Keratinocyte (primary cell): ENCODE results near the gene PSMB7. TPM values are rescaled to one million over a fixed set of nuclear protein-coding genes. Genes with fewer than 3 reads are reported as not detected.

Experiments
- DNase-seq: peaks from one replicate; pipeline ENCODE4 v3.0.0-alpha.2; 2011; ENCODE audit warnings: low read depth, missing footprints, low spot score
- FAIRE-seq: peaks from 2 replicates; lab custom pipeline; 2011; peaks lifted over from hg19 to GRCh38; lab: Jason Lieb, UNC
- H2AFZ ChIP-seq: 2 replicates; pipeline ENCODE4 v1.6.0; 2012; ENCODE audit warnings: low read length, control low read depth, inconsistent platforms; ENCODE audit not compliant: control insufficient read depth
- H3K27ac ChIP-seq: 2 replicates; pipeline ENCODE4 v1.5.1; 2011; ENCODE audit warnings: low read length; ENCODE audit not compliant: control insufficient read depth, insufficient read depth
- H3K27me3 ChIP-seq: 3 replicates; pipeline ENCODE4 v1.6.0; 2011; ENCODE audit warnings: low read length; ENCODE audit not compliant: control insufficient read depth, insufficient read depth; ENCODE audit errors: extremely low read depth
- H3K36me3 ChIP-seq, 2 experiments: 2 replicates in 1 of 2; 3 replicates in 1 of 2; pipeline ENCODE4 v1.5.1; 2011; ENCODE audit warnings: low read length in 2 of 2, mild to moderate bottlenecking in 1 of 2; ENCODE audit not compliant: control insufficient read depth in 2 of 2, insufficient read depth in 2 of 2; ENCODE audit errors: extremely low read depth in 1 of 2
- H3K4me1 ChIP-seq: 3 replicates; pipeline ENCODE4 v1.5.1; 2011; ENCODE audit warnings: low read length; ENCODE audit not compliant: control insufficient read depth, insufficient read depth; ENCODE audit errors: extremely low read depth
- H3K4me2 ChIP-seq: 3 replicates; pipeline ENCODE4 v1.6.0; 2011; ENCODE audit warnings: low read depth, low read length; ENCODE audit not compliant: control insufficient read depth, insufficient read depth; ENCODE audit errors: extremely low read depth
- H3K4me3 ChIP-seq, 3 experiments: fragments of 200-600 bp in 1 of 3; sonication (generic) in 1 of 3; 2 replicates in 2 of 3; 3 replicates in 1 of 3; pipeline ENCODE4 v1.5.1; 2011 to 2016; ENCODE audit warnings: low read length in 3 of 3, mild to moderate bottlenecking in 3 of 3, control low read depth in 2 of 3, inconsistent platforms in 1 of 3, low read depth in 1 of 3, mixed read lengths in 1 of 3, mixed run types in 1 of 3, moderate library complexity in 1 of 3; ENCODE audit not compliant: control insufficient read depth in 2 of 3, insufficient read depth in 2 of 3; ENCODE audit errors: extremely low read depth in 1 of 3
- H3K79me2 ChIP-seq: 2 replicates; pipeline ENCODE4 v1.6.0; 2012; ENCODE audit warnings: low read length; ENCODE audit not compliant: control insufficient read depth, insufficient read depth
- H3K9ac ChIP-seq: 3 replicates; pipeline ENCODE4 v1.6.0; 2011; ENCODE audit warnings: low read length; ENCODE audit not compliant: control insufficient read depth, insufficient read depth; ENCODE audit errors: extremely low read depth
- H3K9me1 ChIP-seq: 3 replicates; pipeline ENCODE4 v1.6.0; 2011; ENCODE audit warnings: low read length; ENCODE audit not compliant: control insufficient read depth, insufficient read depth; ENCODE audit errors: extremely low read depth
- H3K9me3 ChIP-seq: 2 replicates; pipeline ENCODE4 v1.5.1; 2012; ENCODE audit warnings: low read depth, low read length; ENCODE audit not compliant: control insufficient read depth
- H4K20me1 ChIP-seq: 3 replicates; pipeline ENCODE4 v1.6.0; 2011; ENCODE audit warnings: low read length; ENCODE audit not compliant: control insufficient read depth, insufficient read depth; ENCODE audit errors: extremely low read depth
- EZH2 ChIP-seq: IDR thresholded peaks from one replicate; pipeline ENCODE4 v1.6.1; 2012; ENCODE audit warnings: inconsistent platforms, mild to moderate bottlenecking, low read length, moderate library complexity
- dilution Hi-C: fragments of 300-500 bp; cut with MboI; formaldehyde crosslinking; loops from one replicate; pipeline ENCODE4 v1.7.0; 2020; ENCODE audit warnings: low sequenced_read_pairs; ENCODE audit not compliant: extremely low pct_ligation_motif_present
- polyA plus RNA-seq, 5 experiments: library from polyadenylated mRNA; depleted of rRNA in 3 of 5; stranded (reverse) in 3 of 5; stranded (forward) in 1 of 5; unstranded in 1 of 5; fragments of >200 nt; gene quantifications; 1 replicate in 1 of 5; 2 replicates in 3 of 5; 3 replicates in 1 of 5; pipeline versions ENCODE4 v1.2.1 to v1.2.3, GENCODE V29; 2011 to 2012; ENCODE audit warnings: missing spikeins in 2 of 5, low read depth in 1 of 5, low replicate concordance in 1 of 5
- TF ChIP-seq, protein P1 (sequence below), 3 experiments: IDR thresholded peaks in 1 of 3; conservative IDR thresholded peaks in 1 of 3; optimal IDR thresholded peaks in 1 of 3; 2 replicates in 2 of 3; 3 replicates in 1 of 3; pipeline versions ENCODE3 to v1.5.1; 2011; ENCODE audit warnings: low read length in 3 of 3, mild to moderate bottlenecking in 3 of 3, moderate library complexity in 2 of 3, control low read depth in 1 of 3, inconsistent platforms in 1 of 3; ENCODE audit not compliant: insufficient read depth in 2 of 3; ENCODE audit errors: extremely low read depth in 1 of 3

PSMB7 gene
- polyA plus RNA-seq, 1 donor (not counting 4 experiments of a cell fraction or from before 2014, with no cell fraction given), result 388 TPM

DNA sequence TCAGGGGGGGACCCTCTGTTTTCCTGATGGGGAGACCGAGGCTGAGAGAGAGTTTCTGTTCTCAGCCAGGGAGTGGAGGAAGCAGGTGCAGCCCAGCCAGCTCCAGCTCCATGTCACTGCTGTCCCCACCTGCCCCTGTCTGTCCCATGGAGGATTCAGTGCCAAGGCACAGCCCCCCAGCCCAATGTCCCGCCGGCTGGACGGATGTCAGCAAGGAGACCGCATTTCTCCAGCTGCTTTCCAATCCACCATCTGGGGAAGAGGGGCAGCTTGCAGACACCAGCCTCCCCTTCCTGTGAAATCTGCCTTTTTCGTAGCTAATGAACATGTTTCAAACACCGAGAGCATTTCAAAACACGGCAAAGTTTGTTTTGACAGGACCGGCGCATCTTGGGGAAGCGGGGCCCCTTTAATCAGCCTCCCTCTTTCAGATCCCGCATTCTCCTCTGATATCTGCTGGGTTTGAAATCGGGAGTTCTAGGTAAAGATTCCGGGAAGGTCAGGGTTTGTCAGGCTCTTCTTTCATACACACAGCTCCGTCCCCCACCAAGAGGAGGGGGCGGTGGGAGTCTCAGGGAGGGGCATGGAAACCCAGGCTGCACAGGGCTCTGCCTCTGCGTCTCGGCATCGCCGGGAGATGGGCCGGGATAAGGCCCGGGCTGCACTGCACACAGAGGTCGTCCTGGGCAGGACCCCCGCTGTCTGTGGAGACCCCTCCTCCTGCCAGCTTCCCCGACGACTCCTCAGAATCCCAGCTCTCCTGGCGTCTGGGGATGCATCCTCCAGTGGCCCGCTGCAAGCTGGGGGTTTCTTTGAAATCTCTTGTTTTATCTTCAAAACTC lies 82.7 kb downstream of the PSMB7 start:
- Histone ChIP-seq H3K9me3 (no peaks in the 10 kb centered on the region), H2AFZ (no peak overlapping the region), H3K9ac (no peak overlapping the region), H3K27me3 (no peaks in the 10 kb centered on the region), H3K36me3 (peaks cover 10 to 26% of the 10 kb centered on the region in 2 experiments), H3K27ac (no peak overlapping the region), H3K4me3 (no peak overlapping the region), H4K20me1 (no peaks in the 10 kb centered on the region), H3K4me2 (no peak overlapping the region), H3K9me1 (no peaks in the 10 kb centered on the region), H3K79me2 (no peaks in the 10 kb centered on the region), H3K4me1 (no peaks in the 10 kb centered on the region)
- TF ChIP-seq, protein P1, sequence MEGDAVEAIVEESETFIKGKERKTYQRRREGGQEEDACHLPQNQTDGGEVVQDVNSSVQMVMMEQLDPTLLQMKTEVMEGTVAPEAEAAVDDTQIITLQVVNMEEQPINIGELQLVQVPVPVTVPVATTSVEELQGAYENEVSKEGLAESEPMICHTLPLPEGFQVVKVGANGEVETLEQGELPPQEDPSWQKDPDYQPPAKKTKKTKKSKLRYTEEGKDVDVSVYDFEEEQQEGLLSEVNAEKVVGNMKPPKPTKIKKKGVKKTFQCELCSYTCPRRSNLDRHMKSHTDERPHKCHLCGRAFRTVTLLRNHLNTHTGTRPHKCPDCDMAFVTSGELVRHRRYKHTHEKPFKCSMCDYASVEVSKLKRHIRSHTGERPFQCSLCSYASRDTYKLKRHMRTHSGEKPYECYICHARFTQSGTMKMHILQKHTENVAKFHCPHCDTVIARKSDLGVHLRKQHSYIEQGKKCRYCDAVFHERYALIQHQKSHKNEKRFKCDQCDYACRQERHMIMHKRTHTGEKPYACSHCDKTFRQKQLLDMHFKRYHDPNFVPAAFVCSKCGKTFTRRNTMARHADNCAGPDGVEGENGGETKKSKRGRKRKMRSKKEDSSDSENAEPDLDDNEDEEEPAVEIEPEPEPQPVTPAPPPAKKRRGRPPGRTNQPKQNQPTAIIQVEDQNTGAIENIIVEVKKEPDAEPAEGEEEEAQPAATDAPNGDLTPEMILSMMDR (optimal IDR thresholded peaks at IDR 0.05 in 1 of 3, IDR thresholded peaks at IDR 0.05 in 1 of 3, conservative IDR thresholded peaks at IDR 0.05 in 1 of 3; ENCODE audit: extremely low read depth in 1 of 3, insufficient read depth in 2 of 3, low read length in 3 of 3), result no peak
- no peak for TF ChIP-seq EZH2
- dilution Hi-C loops, result no loop called here
- DNase-seq (no peak), FAIRE-seq (no peak)

DNA sequence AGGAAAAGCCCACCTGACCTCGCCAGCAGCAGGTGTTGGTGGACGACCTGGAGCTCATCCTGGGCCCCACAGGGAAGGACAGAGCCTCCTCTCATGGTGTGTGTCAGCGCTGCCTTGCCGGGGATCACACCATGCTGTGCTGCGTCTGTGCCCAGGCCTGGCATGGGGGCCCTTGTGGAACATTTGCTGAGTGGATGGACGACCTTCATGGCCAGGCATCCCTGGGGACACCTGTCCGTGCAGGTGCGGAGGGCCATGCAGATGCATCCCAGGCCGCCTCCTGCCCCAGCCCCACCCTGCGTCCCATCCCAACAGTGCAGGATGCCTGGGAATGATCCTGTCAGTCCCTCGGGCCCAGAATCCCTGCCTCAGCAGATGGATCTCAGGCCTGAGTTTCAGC lies 83.7 kb downstream of the PSMB7 start:
- DNase-seq, result no peak
- Histone ChIP-seq H3K27ac (no peak overlapping the region), H3K79me2 (no peaks in the 10 kb centered on the region), H3K36me3 (peaks cover 10 to 29% of the 10 kb centered on the region in 2 experiments), H4K20me1 (no peaks in the 10 kb centered on the region), H3K4me3 (no peak overlapping the region), H3K9me3 (no peaks in the 10 kb centered on the region), H3K27me3 (no peaks in the 10 kb centered on the region), H3K4me1 (no peaks in the 10 kb centered on the region), H2AFZ (no peak overlapping the region), H3K9me1 (no peaks in the 10 kb centered on the region), H3K4me2 (no peak overlapping the region), H3K9ac (no peak overlapping the region)
- TF ChIP-seq EZH2, result no peak
- TF ChIP-seq, protein P1 (optimal IDR thresholded peaks at IDR 0.05 in 1 of 3, IDR thresholded peaks at IDR 0.05 in 1 of 3, conservative IDR thresholded peaks at IDR 0.05 in 1 of 3; ENCODE audit: extremely low read depth in 1 of 3, insufficient read depth in 2 of 3, low read length in 3 of 3), result no peak
- FAIRE-seq, result no peak
- dilution Hi-C loops, result no loop called here
